WERI-Rb-1 (cell line): Measurements from ENCODE around the gene DES.

ENCODE experiments used
- DNase-seq: peaks from one replicate; pipeline ENCODE4 v3.0.0-alpha.2; 2020
- H3K27ac ChIP-seq: fragments of 250-450 bp; sonication (Bioruptor Pico); 2 replicates; pipeline ENCODE4 v1.5.1; 2020; ENCODE audit warnings: mild to moderate bottlenecking, moderate library complexity
- H3K27me3 ChIP-seq: fragments of 250-450 bp; sonication (Bioruptor Pico); 2 replicates; pipeline ENCODE4 v1.5.1; 2021; ENCODE audit warnings: mild to moderate bottlenecking, low read depth, moderate library complexity; ENCODE audit not compliant: insufficient read depth, severe bottlenecking
- H3K36me3 ChIP-seq: fragments of 250-450 bp; sonication (Bioruptor Pico); 2 replicates; pipeline ENCODE4 v1.5.1; 2020; ENCODE audit warnings: mild to moderate bottlenecking, moderate library complexity
- H3K4me3 ChIP-seq: 2 replicates; pipeline ENCODE4 v1.5.1; 2011; ENCODE audit warnings: low read depth, mild to moderate bottlenecking, control low read depth, low read length
- H3K9me3 ChIP-seq: fragments of 250-450 bp; sonication (Bioruptor Pico); 2 replicates; pipeline ENCODE4 v1.5.1; 2021; ENCODE audit warnings: mild to moderate bottlenecking, moderate library complexity; ENCODE audit not compliant: severe bottlenecking
- CTCF ChIP-seq: IDR thresholded peaks from 2 replicates; pipeline ENCODE4 v1.5.1; 2011; ENCODE audit warnings: low read depth, mild to moderate bottlenecking, control low read depth, inconsistent platforms, low read length

The DES gene

GRCh38 chr2:219435701-219436100 is 17.5 kb downstream of the DES start:
- Histone ChIP-seq H3K9me3 (no peaks in the 10 kb centered on the region), H3K36me3 (no peaks in the 10 kb centered on the region)
- no peak for TF ChIP-seq CTCF

GRCh38 chr2:219436491-219436890 is 18.3 kb downstream of the DES start:
- Histone ChIP-seq H3K4me3 (no peak overlapping the region), H3K27me3 (no peaks in the 10 kb centered on the region), H3K27ac (no peak overlapping the region), H3K36me3 (no peaks in the 10 kb centered on the region), H3K9me3 (no peaks in the 10 kb centered on the region)
- no peak for TF ChIP-seq CTCF
- no peak for DNase-seq

More at GRCh38 chr2:219435701-219436100, 17.5 kb downstream of the DES start:
- H3K4me3 ChIP-seq, result no peak overlapping the region
- no peak overlapping the region for H3K27ac ChIP-seq
- DNase-seq, result no peak
- H3K27me3 ChIP-seq, result no peaks in the 10 kb centered on the region

GRCh38 chr2:219437141-219437540 is 19.0 kb downstream of the DES start:
- H3K4me3 ChIP-seq, result no peak overlapping the region
- no peaks in the 10 kb centered on the region for H3K27me3 ChIP-seq
- TF ChIP-seq CTCF, result no peak
- H3K36me3 ChIP-seq, result no peaks in the 10 kb centered on the region
- H3K9me3 ChIP-seq, result no peaks in the 10 kb centered on the region
- no peak overlapping the region for H3K27ac ChIP-seq
- DNase-seq, result no peak

- H3K4me3 ChIP-seq, result no peak overlapping the region
- H3K9me3 ChIP-seq, result no peaks in the 10 kb centered on the region
- H3K36me3 ChIP-seq, result no peaks in the 10 kb centered on the region
- H3K27ac ChIP-seq, result no peak overlapping the region
- TF ChIP-seq CTCF, result no peak
- H3K27me3 ChIP-seq, result no peaks in the 10 kb centered on the region
- no peak for DNase-seq
Observed at GRCh38 chr2:219437690-219438206, 19.6 kb downstream of the DES start.

- no peaks in the 10 kb centered on the region for H3K27me3 ChIP-seq
- H3K9me3 ChIP-seq, result no peaks in the 10 kb centered on the region
- DNase-seq, result no peak
- TF ChIP-seq CTCF, result no peak
- no peak overlapping the region for H3K27ac ChIP-seq
- H3K36me3 ChIP-seq, result no peaks in the 10 kb centered on the region
- H3K4me3 ChIP-seq, result no peak overlapping the region
Observed at GRCh38 chr2:219438453-219438852, 20.3 kb downstream of the DES start.

- DNase-seq, result no peak
Observed at GRCh38 chr2:219439506-219439905, 21.3 kb downstream of the DES start.

More at GRCh38 chr2:219439506-219439905, 21.3 kb downstream of the DES start:
- Histone ChIP-seq H3K4me3 (no peak overlapping the region), H3K27me3 (no peaks in the 10 kb centered on the region), H3K27ac (no peak overlapping the region), H3K9me3 (no peaks in the 10 kb centered on the region), H3K36me3 (no peaks in the 10 kb centered on the region)
- TF ChIP-seq CTCF, result no peak
